Measurements from ENCODE around the gene NFKBIZ. TPM values are rescaled to one million over a fixed set of nuclear protein-coding genes. Genes with fewer than 3 reads are reported as not detected.
A peak's percentile ranks its signal among the peaks of the same experiment; 100 is the strongest.

NFKBIZ gene
- total RNA-seq, 1 experiment from 2014 or later, result 15.1 TPM

DNA sequence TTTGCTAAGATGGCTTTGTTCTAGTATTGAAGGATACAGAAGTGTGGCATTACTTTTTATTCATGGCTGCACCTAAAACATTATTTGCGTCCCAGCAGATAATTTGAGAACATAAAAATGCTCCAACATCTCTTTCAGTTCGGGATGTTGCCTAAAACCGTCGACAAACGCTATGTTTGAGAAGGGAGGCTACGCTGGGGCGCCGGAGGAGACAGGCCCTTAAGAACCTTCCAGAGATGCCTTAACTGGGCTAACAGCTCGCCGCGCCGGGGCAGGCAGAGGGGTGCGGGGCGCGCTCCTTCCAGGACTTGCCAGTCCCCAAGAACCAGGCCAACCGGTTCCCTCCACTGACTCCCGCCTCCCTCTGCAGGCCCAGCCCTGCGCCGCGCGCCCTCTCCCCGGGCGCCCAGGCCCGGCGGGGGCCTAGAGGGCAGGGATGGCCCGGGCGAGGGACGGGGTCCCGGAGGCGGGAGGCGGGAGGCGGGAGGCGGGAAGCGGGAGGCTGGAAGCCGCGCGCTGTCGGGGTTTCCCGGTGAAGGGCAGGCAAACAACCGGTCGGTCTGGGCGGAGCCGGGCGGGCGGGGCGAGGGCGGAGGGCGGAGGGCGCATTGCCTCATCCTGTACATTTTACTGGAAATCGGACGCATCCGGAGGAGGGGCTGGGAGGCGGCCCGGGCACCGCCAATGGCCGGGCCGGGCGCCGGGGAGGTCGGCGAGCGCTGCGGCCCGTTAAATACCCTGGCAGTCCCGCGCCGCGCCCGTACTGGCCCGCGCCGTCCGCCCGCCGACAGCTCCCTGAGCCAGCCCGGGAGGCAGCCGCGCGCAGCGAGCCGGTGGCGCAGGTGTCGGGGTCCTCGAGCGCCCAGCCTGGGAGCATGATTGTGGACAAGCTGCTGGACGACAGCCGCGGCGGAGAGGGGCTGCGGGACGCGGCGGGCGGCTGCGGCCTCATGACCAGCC lies at the start of gene NFKBIZ (continued):
- TF ChIP-seq ATF6 (CRISPR knock-in tag; IDR thresholded peaks at IDR 0.05) (no peak), STAT6 (CRISPR knock-in tag; conservative IDR thresholded peaks at IDR 0.05; ENCODE audit: low read depth) (no peak), ZNF138 (CRISPR knock-in tag; conservative IDR thresholded peaks at IDR 0.05) (no peak), ESRRA (CRISPR knock-in tag; IDR thresholded peaks at IDR 0.05; ENCODE audit: borderline replicate concordance) (no peak; the same call in 1 of the 2 replicates), SOX15 (CRISPR knock-in tag; IDR thresholded peaks at IDR 0.05) (no peak), IRF2 (CRISPR knock-in tag; IDR thresholded peaks at IDR 0.05; ENCODE audit: borderline replicate concordance, low read depth) (no peak), IRF1 (CRISPR knock-in tag; IDR thresholded peaks at IDR 0.05) (no peak), ETV6 (CRISPR knock-in tag; IDR thresholded peaks at IDR 0.05) (0 out of 2 replicates have a peak, but pooled peaks have one; percentile 15), SMAD3 (CRISPR knock-in tag; IDR thresholded peaks at IDR 0.05; ENCODE audit: borderline replicate concordance) (no peak), GABPB1 (CRISPR knock-in tag; IDR thresholded peaks at IDR 0.05) (peak; percentile 83), ELF4 (CRISPR knock-in tag; IDR thresholded peaks at IDR 0.05; ENCODE audit: low read depth) (no peak), CREB1 (CRISPR knock-in tag; IDR thresholded peaks at IDR 0.05) (no peak; the same call in 1 of the 2 replicates), NR2C2 (CRISPR knock-in tag; IDR thresholded peaks at IDR 0.05) (no peak), ZMAT4 (CRISPR knock-in tag; IDR thresholded peaks at IDR 0.05) (no peak), NFYB (CRISPR knock-in tag; conservative IDR thresholded peaks at IDR 0.05; ENCODE audit: low read depth) (no peak; the same call in 1 of the 2 replicates), FOXP1 (CRISPR knock-in tag; IDR thresholded peaks at IDR 0.05; ENCODE audit: borderline replicate concordance) (no peak; the same call in 1 of the 2 replicates), TEAD4 (CRISPR knock-in tag; IDR thresholded peaks at IDR 0.05) (no peak), TP53 (CRISPR knock-in tag; IDR thresholded peaks at IDR 0.05) (peak; percentile 47; the same call in 1 of the 2 replicates)
- TF ChIP-seq, protein P1, sequence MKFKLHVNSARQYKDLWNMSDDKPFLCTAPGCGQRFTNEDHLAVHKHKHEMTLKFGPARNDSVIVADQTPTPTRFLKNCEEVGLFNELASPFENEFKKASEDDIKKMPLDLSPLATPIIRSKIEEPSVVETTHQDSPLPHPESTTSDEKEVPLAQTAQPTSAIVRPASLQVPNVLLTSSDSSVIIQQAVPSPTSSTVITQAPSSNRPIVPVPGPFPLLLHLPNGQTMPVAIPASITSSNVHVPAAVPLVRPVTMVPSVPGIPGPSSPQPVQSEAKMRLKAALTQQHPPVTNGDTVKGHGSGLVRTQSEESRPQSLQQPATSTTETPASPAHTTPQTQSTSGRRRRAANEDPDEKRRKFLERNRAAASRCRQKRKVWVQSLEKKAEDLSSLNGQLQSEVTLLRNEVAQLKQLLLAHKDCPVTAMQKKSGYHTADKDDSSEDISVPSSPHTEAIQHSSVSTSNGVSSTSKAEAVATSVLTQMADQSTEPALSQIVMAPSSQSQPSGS (CRISPR knock-in tag; IDR thresholded peaks at IDR 0.05; ENCODE audit: borderline replicate concordance, low read depth), result no peak
- TF ChIP-seq, protein P2, sequence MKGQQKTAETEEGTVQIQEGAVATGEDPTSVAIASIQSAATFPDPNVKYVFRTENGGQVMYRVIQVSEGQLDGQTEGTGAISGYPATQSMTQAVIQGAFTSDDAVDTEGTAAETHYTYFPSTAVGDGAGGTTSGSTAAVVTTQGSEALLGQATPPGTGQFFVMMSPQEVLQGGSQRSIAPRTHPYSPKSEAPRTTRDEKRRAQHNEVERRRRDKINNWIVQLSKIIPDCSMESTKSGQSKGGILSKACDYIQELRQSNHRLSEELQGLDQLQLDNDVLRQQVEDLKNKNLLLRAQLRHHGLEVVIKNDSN (CRISPR knock-in tag; IDR thresholded peaks at IDR 0.05), result 0 out of 2 replicates have a peak, but pooled peaks have one; percentile 19
- TF ChIP-seq, protein P3, sequence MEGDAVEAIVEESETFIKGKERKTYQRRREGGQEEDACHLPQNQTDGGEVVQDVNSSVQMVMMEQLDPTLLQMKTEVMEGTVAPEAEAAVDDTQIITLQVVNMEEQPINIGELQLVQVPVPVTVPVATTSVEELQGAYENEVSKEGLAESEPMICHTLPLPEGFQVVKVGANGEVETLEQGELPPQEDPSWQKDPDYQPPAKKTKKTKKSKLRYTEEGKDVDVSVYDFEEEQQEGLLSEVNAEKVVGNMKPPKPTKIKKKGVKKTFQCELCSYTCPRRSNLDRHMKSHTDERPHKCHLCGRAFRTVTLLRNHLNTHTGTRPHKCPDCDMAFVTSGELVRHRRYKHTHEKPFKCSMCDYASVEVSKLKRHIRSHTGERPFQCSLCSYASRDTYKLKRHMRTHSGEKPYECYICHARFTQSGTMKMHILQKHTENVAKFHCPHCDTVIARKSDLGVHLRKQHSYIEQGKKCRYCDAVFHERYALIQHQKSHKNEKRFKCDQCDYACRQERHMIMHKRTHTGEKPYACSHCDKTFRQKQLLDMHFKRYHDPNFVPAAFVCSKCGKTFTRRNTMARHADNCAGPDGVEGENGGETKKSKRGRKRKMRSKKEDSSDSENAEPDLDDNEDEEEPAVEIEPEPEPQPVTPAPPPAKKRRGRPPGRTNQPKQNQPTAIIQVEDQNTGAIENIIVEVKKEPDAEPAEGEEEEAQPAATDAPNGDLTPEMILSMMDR (IDR thresholded peaks at IDR 0.05), result no peak
- TF ChIP-seq, protein P4, sequence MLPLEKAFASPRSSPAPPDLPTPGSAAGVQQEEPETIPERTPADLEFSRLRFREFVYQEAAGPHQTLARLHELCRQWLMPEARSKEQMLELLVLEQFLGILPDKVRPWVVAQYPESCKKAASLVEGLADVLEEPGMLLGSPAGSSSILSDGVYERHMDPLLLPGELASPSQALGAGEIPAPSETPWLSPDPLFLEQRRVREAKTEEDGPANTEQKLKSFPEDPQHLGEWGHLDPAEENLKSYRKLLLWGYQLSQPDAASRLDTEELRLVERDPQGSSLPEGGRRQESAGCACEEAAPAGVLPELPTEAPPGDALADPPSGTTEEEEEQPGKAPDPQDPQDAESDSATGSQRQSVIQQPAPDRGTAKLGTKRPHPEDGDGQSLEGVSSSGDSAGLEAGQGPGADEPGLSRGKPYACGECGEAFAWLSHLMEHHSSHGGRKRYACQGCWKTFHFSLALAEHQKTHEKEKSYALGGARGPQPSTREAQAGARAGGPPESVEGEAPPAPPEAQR (CRISPR knock-in tag; IDR thresholded peaks at IDR 0.05), result no peak
- TF ChIP-seq, protein P5, sequence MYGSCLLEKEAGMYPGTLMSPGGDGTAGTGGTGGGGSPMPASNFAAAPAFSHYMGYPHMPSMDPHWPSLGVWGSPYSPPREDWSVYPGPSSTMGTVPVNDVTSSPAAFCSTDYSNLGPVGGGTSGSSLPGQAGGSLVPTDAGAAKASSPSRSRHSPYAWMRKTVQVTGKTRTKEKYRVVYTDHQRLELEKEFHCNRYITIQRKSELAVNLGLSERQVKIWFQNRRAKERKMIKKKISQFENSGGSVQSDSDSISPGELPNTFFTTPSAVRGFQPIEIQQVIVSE (CRISPR knock-in tag; IDR thresholded peaks at IDR 0.05; ENCODE audit: borderline replicate concordance), result no peak
- TF ChIP-seq, protein P6, sequence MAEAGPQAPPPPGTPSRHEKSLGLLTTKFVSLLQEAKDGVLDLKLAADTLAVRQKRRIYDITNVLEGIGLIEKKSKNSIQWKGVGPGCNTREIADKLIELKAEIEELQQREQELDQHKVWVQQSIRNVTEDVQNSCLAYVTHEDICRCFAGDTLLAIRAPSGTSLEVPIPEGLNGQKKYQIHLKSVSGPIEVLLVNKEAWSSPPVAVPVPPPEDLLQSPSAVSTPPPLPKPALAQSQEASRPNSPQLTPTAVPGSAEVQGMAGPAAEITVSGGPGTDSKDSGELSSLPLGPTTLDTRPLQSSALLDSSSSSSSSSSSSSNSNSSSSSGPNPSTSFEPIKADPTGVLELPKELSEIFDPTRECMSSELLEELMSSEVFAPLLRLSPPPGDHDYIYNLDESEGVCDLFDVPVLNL (CRISPR knock-in tag; IDR thresholded peaks at IDR 0.05; ENCODE audit: borderline replicate concordance, low read depth), result no peak

All from WTC11 (cell line).